Frontal cortex (tissue), 4 donors: ENCODE results near the gene NCKAP5L. TPM values are rescaled to one million over a fixed set of nuclear protein-coding genes. Genes with fewer than 3 reads are reported as not detected.
A peak's percentile ranks its signal among the peaks of the same experiment; 100 is the strongest.

Experiments
- DNase-seq, 2 donors: peaks; one replicate each; pipeline ENCODE4 v3.0.0; 2012; ENCODE audit warnings: low spot score in 2 of 2
- FAIRE-seq: peaks from 2 replicates; lab custom pipeline; 2012; peaks lifted over from hg19 to GRCh38; lab: Jason Lieb, UNC
- total RNA-seq: library from RNA; depleted of rRNA; stranded (reverse); fragments of >200 nt; gene quantifications from one replicate; pipeline ENCODE4 v1.2.3, GENCODE V29; 2014
- donor health status: control.
- donor health status: control.
- donor health status: control.

The NCKAP5L gene
- total RNA-seq, 1 donor from 2014 or later: 7.3 TPM

DNA sequence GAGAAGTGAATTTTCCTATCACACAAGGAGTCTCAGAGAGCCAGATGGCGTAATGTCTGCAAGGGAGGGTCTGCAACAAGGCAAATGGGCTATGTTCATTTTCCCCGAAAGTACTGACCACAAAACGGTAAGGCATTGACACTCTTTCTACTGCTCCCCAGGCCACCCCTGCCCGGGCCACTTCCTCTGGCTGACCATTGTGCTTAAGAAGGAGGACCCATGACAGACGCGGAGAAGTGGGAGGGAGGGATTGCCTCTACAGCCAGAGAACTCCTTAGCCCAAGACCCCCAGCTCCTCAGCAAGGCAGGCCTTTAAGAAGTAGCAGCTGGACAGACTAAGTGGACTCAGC is 1.2 kb downstream of the NCKAP5L start:
- DNase-seq: no peak
- FAIRE-seq: no peak

DNA sequence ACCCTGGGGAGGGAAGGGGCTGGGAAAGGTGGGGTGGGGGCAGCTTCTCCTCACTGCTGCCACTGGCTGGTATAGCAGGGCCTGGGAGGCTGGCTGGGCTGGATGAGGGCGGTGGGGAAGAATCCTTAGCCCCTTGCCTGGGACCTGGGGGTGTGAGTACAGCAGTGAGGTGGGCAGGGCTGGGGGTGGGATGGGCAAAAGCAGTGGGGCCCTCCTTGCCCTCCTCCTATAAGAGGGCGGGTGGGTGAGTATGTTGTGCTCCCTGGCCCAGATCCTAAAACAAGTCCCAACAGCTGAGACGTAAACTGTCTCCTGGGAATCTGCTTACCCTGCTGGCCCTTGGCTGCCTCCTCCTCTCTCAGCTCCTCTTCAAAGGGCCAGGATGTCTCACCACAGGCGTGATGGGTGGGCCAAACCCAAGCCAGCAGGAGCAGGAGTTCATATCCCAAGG is 2.2 kb downstream of the NCKAP5L start:
- FAIRE-seq (no peak), DNase-seq (no peak)

DNA sequence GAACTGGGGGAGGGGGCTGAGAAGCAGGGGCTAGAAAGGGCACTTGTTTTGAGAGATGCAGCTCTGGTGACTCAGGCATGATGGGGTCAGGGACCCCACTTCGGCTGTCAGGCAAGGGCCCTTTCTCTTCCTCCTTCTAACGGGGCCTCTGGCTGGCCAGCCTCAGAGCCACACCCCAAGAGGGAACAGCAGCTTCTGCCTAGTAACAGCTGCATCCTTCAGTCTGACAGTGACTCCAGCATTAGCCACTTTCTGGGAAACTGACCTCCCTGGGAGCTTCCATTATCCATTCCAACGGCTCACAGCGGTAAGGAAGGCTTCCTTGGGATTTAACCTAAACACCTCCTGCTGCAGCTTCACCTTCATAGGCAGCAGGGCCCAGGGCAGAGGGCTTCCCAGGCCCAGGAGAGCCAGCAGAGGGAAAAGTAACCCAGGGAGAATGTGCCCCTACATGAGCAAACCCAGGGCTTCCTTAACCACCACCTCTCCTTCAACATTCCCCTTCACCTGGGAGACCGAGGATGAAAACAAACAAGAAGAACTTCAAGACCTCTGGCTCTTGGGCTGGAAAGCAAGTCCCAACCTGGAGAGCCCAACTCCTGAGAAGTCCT is 2.7 kb downstream of the NCKAP5L start:
- DNase-seq: no peak
- FAIRE-seq: no peak

DNA sequence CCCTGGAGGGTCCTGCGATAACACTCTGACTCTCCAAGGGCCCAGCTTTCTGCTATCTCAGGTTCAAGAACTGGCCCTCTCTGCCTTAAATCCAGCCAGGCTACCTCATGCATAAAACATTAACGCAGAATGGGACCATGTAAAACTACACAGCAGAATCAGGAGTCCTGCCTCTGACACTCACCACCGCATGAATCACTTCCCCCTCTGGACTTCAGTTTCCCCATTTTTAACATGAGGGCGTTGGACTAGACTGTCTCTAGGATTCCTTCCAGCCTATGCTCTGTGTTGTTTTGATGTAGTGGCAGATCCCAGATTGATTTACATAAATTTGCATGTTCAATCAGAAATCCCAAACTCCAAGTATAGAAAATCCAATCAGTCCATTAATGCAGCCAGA is 3.3 kb downstream of the NCKAP5L start:
- FAIRE-seq (no peak), DNase-seq (peak in 1 of 2 donors; percentile 49)

DNA sequence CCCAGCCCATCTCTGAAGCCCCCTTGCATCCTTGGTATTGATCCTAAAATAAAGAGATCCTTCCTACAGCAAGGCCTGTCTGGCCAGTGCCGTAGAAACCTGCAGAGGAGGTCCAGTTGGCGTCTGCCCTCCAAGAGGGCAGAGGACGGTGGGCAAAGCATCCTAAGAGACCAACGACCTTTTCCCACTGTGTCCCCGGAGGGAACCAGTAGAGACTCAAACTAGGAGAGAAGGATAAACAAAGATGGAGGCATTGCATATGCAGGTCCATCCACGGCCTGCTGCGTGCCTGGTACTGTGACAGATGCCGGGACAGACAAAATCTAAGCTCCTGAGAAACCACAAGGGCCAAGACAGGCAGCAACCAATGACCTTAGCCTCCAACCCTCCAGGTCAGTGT is 3.8 kb downstream of the NCKAP5L start:
- DNase-seq (no peak), FAIRE-seq (no peak)

DNA sequence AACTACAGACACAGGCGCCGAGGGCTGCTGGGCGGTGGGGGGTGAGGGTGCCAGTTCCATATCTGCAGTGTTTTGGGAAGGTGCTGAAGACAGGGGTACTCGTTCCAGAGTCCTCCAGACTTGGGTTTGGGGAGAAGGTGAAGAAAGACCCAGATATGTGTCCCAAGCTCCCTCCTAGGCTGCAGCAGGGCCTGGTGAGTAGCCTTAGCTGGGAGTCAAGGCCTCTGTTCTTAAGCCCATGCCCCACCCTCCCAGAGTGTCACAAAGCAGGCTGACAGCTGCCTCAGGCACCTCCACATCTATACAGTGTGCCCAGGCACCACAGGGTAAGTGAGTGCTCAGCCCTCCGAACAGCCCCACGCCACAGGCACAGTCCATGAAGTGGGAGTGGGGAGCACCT is 4.3 kb downstream of the NCKAP5L start:
- DNase-seq: no peak
- no peak for FAIRE-seq

DNA sequence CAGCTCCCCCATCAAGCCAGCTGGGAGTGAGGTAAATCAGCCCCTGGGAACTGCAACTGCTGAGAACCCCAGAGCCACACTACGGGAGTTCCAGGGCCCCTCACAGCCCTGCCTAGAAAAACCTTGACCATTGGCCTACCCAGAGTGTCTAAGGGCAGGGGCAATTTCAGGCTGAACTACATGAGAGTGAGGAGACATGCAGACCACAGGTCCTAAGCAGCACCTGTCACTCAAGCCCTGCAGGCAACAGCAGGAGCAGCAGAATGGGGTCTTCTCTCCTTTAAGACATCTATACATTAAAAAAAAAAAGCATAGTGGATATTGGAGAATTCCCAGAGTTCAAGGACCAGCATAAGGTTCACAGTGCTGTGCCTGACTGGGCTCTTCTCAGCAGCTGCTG is 4.9 kb downstream of the NCKAP5L start:
- FAIRE-seq (no peak), DNase-seq (no peak)

DNA sequence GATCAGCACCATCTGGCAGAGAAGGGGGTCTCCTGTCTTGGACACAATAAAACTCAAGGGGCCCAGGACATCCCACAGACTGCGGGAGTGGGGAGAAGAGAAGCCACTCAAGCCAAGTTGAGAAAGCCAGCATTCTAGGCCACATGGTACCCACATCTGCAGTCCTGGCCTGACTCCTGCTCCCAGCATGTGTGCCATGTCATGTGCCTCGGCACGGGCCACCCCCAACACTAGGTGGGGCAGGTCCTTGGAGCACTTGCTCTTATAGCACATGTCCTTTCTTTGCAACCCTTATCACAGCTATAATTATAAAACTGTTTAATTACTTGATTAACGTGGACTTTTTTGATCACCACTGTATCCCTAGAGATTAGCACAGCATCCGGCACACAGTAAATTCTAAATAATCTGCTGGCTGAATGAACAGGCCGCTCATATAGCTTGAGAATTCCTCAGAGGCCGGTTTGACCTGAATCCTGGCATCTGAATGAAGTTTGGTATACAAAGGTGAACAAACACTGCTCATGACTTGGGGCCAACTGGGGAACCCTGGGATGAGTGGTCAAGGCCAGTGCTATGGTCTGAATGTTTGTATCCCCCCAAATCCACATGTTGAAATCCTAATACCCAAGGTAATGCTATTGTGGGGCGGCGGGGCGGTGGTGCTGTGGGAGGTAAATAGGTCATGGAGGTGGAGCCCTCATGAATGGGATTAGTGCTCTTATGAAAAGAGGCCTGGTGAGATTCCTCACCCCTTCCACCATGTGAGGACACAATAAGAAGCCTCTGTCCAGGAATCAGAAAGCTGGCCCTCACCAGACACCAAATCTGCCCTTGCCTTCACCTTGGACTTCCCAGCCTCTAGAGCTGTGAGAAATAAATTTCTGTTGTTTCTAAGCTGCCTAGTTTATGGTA is 6.6 kb downstream of the NCKAP5L start:
- no peak for DNase-seq
- no peak for FAIRE-seq

DNA sequence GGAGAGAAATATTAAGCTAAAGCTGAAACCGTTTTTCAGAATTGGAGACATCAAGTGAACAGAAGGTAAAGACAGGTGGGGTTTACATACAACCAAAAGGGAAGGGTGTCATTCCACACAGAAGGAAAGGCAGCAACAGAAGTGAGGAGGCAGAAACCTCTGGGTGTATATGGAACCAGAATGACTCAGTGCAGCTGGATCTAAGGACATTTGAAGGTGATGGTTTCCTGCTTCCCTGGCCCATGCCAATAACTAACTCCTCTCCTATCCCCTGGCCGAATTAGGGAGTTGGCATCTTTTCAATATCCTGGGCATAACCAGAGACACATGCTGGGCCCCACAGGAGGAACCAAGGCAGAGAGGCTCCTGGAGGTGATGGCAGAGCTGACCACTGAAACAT is 8.4 kb downstream of the NCKAP5L start:
- FAIRE-seq: no peak
- no peak for DNase-seq

DNA sequence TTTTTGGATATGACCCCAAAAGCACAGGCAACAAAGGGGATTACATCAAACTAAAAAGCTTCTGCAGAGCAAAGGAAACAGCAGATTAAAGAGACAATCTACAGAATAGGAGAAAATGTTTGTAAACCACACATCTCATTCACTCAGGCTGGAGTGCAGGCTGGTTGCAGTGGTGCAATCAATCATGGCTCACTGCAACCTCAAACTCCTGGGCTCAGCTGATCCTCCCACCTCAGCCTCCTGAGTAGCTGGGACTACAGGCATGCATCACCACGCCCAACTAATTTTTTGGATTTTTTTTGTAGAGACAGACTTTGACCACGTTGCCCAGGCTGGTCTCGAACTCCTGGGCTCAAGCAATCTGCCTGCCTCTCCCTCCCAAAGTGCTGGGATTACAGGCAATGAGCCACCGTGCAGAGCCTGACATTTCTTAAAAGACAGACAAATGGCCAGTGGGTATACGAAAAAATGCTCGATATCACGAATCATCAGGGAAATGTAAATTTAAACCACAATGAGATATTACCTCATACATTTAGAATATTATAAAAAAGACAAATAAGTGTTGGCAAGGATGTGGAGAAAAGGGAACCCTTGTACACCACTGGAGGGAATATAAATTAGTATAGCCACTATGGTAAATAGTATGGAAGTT is 9.8 kb downstream of the NCKAP5L start:
- FAIRE-seq (no peak), DNase-seq (no peak)

DNA sequence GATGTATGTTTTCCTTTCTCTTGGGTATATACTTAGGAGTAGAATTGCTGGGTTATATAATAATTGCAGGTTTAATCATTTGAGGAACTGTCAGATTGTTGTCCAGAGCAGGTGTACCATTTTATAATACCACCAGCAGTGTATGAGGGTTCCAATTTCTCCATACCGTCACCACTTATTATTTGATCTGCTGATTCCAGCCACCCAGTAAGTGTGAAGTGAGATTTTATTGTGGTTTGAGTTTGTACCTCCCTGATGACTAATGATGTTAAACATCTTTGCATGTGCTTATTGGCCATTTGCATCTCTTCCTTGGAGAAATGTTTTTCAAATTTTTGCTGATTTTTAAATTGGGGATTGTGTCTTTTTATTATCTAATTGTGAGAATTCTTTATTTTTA is 15.1 kb downstream of the NCKAP5L start:
- DNase-seq: no peak

DNA sequence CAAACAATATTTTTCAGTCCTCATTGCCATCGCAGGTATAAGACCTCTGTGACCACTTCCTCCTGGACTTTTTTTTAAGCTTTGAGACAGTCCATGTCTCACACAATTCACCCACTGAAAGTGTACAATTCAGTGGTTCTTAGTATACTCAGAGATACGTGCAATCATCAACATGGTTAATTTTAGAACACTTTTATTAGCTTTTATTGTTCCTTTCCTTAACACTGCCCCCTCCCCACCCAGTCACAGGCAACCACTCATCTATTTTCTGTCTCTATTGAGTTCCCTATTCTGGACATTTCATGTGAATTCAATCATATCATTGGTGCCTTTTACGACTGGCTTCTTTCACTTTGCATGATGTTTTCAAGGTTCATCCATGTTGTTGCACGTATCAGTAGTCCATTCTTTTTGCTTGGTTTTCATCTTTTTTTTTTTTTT is 16.2 kb downstream of the NCKAP5L start:
- FAIRE-seq (no peak), DNase-seq (no peak)

More for the DNA sequence above, 15.1 kb downstream of the NCKAP5L start:
- no peak for FAIRE-seq

DNA sequence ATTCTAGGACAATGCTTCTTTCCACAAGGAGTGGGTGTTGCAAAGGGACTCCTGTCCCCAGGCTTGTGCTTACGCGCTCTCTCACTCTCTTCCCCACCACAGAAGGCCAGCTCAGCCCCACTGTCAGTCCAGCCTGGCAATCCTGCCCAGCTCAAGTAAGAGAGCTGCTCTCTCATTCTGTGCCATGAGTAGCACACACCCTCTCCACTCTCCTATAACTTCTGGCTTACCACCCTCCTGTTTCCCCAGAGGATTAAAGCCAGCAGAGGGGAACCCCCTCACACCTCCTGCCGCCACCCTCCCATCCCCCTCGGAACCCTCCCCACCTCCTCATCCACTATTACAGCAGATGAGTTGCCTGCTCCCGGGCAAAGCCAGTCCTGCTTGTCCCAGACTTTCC is 17.1 kb downstream of the NCKAP5L start:
- FAIRE-seq: no peak
- DNase-seq: no peak

DNA sequence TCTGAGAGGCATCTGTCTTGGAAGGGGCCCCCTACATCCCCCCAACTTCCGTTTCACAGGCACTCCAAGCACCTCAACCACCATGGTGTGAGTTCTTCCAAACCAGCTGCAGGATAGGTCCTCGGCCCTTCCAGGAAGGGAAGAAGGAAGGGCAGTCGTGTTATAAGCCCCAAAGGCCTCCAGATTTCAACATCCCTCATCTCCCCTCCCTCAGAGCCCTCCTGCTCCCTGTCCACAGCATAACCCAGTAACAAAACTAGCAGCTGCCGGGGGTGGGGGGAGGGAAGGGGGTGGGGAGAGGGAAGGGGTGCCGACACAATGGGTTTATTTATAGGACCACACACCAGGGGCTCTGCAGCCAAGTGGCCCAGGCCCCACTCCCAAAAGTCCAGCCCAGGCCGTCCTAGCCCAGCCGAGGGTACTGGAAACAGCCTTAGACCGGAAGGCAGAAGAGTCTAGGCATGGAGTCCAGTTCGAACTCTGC is 18.3 kb downstream of the NCKAP5L start:
- DNase-seq: no peak

DNA sequence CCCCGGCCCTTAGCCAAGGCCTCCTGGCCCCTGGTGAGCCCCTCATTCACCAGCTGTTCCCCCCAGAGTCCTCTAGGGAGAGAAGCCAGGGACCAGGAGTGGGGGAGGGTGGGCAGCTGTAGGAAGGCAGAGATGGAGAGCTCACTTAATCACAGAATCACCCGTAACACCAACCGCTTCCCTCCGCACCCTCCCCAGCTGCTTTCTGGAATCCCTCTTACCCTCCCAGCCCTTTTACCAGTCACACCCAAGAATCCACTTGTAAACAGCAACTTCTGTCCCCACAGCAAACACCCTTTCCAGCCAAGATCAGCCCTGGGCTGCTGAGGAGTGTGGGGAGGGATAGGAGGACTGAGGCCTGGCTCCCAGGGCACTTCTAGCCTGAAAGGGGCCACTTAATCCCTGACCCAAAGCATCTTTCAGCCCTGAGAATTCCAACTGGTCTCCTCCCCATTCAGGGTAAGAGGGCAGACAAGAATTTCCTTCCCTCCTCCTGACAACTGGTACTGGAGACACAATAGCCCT is 18.8 kb downstream of the NCKAP5L start:
- DNase-seq (no peak), FAIRE-seq (no peak)

More for the DNA sequence above, 18.3 kb downstream of the NCKAP5L start:
- no peak for FAIRE-seq

DNA sequence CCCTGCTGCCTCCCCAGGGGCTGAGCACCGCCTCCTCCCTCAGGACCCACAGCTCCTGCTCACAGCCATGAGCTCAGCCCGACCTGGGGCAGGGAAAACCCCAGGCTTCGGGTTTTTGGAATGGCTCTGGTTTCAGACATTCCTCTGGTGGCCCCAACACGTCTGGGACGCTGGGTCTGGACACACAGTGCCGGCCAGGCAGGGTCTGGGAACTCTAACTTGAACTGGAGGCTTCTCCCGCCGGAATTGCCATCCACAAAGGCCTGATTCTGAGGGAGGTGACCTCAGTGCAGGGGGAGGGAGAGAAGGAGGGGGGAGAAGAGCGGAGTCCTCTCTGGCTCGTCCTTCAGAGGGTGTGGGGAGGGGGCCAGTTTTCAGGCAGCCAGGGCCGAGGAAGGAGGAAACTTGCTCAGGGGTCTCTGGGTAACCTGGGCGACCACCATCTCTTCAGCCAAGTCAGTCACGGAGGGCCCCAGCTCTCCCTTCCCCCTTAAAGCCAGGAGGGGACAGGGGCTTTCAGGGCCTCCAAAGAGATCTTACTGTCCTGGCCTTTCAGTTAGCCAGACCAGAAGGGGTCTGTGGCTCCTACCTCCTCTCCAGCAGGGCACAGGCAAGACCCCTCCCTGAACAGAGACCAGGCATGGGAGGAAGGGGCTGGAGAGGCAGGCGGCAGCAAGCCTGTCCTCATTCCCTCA is 19.4 kb downstream of the NCKAP5L start:
- DNase-seq (peak in 1 of 2 donors; percentile 74), FAIRE-seq (no peak)

DNA sequence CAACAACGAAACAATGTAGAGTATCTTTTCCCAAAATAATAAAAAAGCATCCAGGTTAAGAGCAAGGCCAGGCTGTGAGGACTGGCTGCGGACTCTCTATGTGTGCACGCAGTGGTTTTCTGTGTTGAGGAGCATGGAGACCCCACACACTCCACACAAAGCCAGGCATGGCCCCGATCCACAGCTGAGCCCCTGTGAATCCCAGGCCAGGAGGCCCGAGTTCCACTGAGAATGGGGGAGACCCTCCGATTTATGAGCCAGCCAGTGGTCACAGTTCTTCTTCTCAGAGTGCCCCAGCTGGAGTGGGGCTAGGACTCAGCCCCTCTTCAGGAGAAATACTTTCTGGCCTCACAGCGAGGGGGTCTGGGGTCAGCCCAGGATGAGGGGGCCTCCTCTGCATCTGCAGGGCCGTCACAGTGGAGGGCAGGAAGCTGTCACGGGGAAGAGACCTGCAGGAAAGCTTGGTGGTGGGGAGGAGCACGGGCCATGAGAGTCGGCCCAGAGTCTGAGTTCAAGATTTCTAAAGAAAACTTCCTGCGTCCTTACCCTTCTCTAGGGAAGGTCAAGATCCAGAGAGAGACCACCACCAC is 20.1 kb downstream of the NCKAP5L start:
- FAIRE-seq: no peak
- DNase-seq: no peak

DNA sequence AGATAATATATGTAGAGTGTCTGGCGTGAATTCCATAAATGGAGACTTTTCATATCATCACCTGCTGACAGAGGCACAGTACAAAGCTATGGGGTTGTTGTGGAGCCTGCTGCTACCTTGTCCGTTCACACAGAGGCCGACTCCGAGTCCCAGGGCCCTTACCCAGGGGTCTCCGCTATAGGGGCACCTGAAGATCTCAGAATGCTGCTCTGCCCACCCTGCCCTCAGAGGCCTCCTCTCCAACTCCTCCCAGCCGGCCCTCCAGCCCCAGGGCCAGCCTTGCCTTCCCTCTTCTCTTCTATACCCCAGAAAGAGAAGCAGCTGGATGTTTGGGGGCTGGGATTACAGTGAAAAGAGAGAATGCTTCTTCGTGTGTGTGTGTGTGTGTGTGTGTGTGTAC is 21.3 kb downstream of the NCKAP5L start:
- FAIRE-seq (no peak), DNase-seq (no peak)

DNA sequence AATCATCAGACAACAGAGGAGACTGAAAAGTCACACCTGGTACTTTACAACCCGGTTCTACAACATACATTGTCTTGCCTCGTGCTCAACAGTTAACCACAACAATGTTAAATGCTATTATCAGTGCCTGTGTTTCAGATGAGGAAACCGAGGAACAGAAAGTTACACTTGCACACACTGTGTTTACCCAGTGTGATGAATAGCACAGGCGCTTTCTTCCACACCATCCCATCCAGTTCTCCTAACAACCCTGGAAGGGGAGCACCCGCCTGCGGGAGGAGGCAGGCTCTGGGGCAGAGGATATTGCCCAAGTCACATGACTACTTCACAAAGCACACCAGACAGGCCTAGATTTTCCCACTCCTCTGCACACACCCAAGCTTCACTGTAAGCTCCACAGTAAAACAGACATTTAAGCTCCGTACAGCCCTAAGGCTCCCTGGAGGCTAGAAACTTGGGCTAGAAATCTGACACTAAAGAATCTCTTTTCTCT is 21.8 kb downstream of the NCKAP5L start:
- DNase-seq (no peak), FAIRE-seq (no peak)
